ENCODE data around the gene STK39.

The STK39 gene

DNA sequence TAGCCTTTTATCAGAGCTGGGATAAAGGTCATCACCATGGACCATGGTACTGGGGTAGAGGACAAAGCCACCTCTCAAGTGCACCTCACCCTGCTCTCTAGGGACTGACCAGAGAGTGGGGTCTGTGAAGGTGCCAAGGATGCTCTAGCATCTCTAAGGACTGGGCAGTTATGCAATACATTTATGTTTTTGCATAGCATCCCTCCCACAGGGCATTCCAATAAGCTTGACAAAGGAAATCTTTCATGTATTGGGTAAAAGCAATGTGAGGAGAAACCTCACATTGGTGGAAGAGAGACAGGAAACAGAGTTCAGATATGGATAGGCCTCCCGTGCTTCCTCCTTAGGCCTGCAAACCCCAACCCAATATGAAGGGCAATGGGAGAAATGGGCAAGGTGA lies 31.6 kb downstream of the STK39 start:
- TF ChIP-seq, protein P1, sequence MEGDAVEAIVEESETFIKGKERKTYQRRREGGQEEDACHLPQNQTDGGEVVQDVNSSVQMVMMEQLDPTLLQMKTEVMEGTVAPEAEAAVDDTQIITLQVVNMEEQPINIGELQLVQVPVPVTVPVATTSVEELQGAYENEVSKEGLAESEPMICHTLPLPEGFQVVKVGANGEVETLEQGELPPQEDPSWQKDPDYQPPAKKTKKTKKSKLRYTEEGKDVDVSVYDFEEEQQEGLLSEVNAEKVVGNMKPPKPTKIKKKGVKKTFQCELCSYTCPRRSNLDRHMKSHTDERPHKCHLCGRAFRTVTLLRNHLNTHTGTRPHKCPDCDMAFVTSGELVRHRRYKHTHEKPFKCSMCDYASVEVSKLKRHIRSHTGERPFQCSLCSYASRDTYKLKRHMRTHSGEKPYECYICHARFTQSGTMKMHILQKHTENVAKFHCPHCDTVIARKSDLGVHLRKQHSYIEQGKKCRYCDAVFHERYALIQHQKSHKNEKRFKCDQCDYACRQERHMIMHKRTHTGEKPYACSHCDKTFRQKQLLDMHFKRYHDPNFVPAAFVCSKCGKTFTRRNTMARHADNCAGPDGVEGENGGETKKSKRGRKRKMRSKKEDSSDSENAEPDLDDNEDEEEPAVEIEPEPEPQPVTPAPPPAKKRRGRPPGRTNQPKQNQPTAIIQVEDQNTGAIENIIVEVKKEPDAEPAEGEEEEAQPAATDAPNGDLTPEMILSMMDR (IDR thresholded peaks at IDR 0.05; ENCODE audit: extremely low read depth, missing control alignments) = no peak

DNA sequence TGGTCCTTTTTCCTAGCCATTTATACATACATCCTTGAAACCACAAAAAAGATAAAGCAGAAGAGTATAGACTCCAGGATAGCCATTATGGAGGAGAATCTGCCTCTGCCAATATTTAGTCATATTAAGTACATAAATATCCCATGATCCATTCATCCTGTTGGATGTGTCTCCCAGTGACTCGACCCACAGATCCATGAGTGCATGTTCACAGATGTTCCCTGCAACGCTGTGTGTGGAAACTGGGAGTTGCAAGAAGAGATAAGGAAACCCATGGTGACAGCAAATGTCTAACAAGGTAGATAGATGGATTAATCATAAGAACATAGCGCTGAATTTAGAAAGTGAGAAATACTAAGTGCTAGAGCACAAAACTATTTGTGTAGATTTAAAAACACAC lies 34.5 kb downstream of the STK39 start:
- DNase-seq (ENCODE audit: low spot score) = no peak
- TF ChIP-seq, protein P1 (IDR thresholded peaks at IDR 0.05; ENCODE audit: extremely low read depth, missing control alignments) = no peak

More for the DNA sequence above, 31.6 kb downstream of the STK39 start:
- DNase-seq (ENCODE audit: low spot score) = no peak

DNA sequence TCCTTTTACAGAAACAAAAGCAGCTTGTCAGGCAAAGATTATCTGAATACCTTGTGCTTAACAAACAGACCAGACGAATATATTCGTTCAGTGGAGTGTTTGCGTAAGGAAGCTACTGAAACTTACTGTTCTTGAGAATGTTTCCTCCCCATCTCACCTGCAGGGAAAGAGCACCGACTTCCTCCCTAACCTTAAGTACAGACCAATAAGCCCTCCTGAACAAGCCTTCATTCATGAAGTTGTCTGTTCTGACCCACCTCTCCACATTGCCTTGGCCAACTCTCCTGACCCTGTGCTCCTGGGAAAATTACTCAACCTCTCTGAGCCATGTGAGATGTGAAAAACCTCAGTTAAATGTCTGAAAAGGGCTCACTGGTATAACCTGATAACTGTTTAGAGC lies 35.2 kb downstream of the STK39 start:
- DNase-seq (ENCODE audit: low spot score) = no peak
- TF ChIP-seq, protein P1 (IDR thresholded peaks at IDR 0.05; ENCODE audit: extremely low read depth, missing control alignments) = no peak

DNA sequence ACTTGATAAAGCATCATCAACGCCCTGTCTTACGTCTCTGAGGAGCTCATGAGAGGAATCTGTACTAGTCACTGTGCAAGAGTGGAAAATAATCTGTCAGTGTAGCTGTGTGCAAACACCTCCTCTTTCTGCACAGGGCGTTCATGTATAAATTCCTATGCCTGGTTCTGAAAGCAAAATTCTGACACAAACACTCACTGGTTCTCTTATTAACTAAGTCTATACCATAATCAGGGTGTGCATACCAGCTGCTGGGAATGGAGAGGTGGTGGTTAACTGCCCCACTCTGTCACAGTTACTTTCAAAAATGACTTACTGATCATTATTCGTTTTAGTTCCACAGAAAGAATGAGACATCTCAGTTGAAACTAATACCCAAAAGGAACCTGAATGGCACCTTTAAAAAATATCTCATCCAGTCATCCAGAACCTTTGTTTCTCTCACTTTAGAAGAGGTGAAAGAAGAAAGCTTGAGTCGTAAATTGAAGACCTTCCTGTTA lies 35.7 kb downstream of the STK39 start:
- TF ChIP-seq, protein P1 (IDR thresholded peaks at IDR 0.05; ENCODE audit: extremely low read depth, missing control alignments) = no peak
- no peak for DNase-seq (ENCODE audit: low spot score)

DNA sequence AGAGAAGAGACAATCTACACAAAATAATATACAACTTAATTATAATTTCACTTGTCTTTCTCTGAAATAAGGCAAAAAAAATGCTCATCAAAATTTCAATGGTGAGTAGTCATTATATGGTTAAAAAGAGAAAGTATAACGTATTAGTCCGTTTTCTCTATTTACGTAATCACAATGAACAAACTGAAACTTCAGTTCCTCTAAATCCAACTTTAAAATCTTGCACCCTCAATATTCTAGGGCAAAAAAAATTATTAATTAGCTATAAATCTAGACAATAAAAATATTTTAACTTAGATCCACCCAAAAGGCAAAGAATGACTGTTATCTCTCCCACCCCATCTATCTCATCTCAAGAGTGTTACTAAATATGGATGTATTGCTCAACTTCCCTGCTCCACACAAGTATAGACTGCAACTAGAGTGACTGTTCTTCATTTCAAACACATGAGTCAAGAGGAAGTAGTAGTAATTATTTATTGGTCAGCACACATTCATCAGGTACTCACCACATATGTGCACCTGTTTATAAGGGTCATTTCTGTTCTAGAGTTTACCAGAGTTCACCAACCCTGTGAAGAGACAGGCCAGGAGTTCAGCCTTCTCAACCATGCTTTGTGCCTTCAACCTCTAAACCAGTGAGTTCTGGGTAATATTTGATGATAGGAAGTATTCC lies 36.4 kb downstream of the STK39 start:
- no peak for DNase-seq (ENCODE audit: low spot score)

DNA sequence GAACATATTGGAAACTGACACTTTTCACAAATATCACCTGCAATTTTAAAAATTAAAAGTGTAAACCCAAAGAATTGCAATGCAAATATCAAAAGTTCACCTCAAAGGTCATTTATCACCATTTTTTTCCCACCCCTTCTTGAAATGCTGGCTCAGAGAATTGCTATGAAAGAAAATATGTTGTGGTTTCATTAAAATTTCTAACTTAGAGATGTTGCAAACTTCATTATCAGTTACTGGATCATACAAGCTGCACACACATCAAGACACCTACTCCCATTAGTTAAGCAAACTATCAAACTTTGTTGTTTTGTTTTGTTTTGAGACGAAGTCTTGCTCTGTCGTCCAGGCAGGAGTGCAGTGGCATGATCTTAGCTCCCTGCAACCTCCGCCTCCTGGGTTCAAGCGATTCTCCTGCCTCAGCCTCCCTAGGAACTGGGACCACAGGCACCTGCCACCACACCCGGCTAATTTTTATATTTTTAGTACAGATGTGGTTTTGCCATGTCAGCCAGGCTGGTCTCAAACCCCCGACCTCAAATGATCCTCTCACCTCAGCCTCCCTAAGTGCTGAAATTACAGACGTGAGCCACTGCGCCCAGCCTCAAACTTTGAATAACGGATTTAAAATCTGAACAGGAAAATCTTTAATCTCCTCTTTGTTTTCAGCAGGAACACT lies 37.0 kb downstream of the STK39 start:
- TF ChIP-seq, protein P1 (IDR thresholded peaks at IDR 0.05; ENCODE audit: extremely low read depth, missing control alignments) = no peak

More for the DNA sequence above, 36.4 kb downstream of the STK39 start:
- TF ChIP-seq, protein P1 (IDR thresholded peaks at IDR 0.05; ENCODE audit: extremely low read depth, missing control alignments) = no peak

DNA sequence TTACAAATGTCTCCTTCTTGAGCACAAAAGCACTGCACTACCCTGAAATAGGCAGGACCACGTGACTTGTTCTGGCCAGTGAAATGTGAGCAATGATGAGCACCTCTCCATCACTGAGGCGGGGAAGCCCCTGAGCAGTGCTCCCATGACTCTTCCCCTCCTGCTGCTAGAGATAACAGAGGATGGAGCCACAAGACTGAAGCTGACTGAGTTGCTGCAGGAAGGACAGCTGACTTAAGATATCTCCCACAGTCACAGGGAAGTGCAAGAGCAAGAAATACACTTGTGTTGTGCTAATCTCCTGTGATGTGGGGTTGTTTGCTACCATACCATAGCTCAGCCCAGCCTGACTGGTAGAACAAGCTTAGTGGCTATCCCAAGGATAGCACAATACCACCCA lies 38.7 kb downstream of the STK39 start:
- DNase-seq (ENCODE audit: low spot score) = no peak

More for the DNA sequence above, 37.0 kb downstream of the STK39 start:
- no peak for DNase-seq (ENCODE audit: low spot score)

More for the DNA sequence above, 38.7 kb downstream of the STK39 start:
- TF ChIP-seq, protein P1 (IDR thresholded peaks at IDR 0.05; ENCODE audit: extremely low read depth, missing control alignments) = no peak

Data from GM20000 (cell line).